Right lobe of liver (tissue), 4 donors: ENCODE measurements around the gene ELMO1.

Source experiments
- CTCF ChIP-seq, 4 donors: fragments of 200-600 bp in 3 of 4; fragments of 450-650 bp in 1 of 4; IDR thresholded peaks; one replicate each; pipeline versions ENCODE4 v1.5.1 to v1.8.0; 2016 to 2022; ENCODE audit warnings: antibody characterized with exemption in 4 of 4, mild to moderate bottlenecking in 2 of 4
- POLR2A ChIP-seq: fragments of 450-650 bp; IDR thresholded peaks from one replicate; pipeline ENCODE4 v1.6.1; 2017; ENCODE audit warnings: antibody characterized with exemption, mild to moderate bottlenecking
- donor health status: DM: no; HTN: no; CAD: no.
- donor health status: DM: no; HTN: no; CAD: no.
- donor health status: DM: no; HTN: yes; CAD: no.

- no peak for TF ChIP-seq CTCF (IDR thresholded peaks at IDR 0.05)
- TF ChIP-seq POLR2A = no peak
Measured at GRCh38 chr7:37430171-37430570, 18.5 kb downstream of the ELMO1 start.
